ENCODE measurements around the gene CCNE1.
A peak's percentile ranks its signal among the peaks of the same experiment; 100 is the strongest.
"Not testable (repeated sequence)": the region's sequence is repeated elsewhere in the genome, so short reads cannot be mapped to it uniquely, and the experiment has no call there.

Gene CCNE1

GRCh38 chr19:29819300-29819699 is 7.5 kb downstream of the CCNE1 start:
- no peak for DNase-seq

- DNase-seq: no peak
These were observed 8.2 kb downstream of the CCNE1 start for GRCh38 chr19:29819986-29820385.

GRCh38 chr19:29823581-29824330 is 12.0 kb downstream of the CCNE1 start:
- no peak for DNase-seq

GRCh38 chr19:29825263-29825662 is 13.5 kb downstream of the CCNE1 start:
- DNase-seq: not testable (repeated sequence)

GRCh38 chr19:29831041-29831548 is 19.3 kb downstream of the CCNE1 start:
- peak; percentile 75 for DNase-seq

- no peak for DNase-seq
These were observed 19.9 kb downstream of the CCNE1 start for GRCh38 chr19:29831686-29832085.

GRCh38 chr19:29832801-29833200 is 21.0 kb downstream of the CCNE1 start:
- DNase-seq: no peak

GRCh38 chr19:29833614-29834261 is 21.9 kb downstream of the CCNE1 start:
- no peak for DNase-seq

GRCh38 chr19:29834991-29835846 is 23.4 kb downstream of the CCNE1 start:
- no peak for DNase-seq

GRCh38 chr19:29836409-29836825 is 24.6 kb downstream of the CCNE1 start:
- DNase-seq: no peak

GRCh38 chr19:29837448-29837981 is 25.7 kb downstream of the CCNE1 start:
- peak; percentile 67 for DNase-seq

- no peak for DNase-seq
These were observed 26.2 kb downstream of the CCNE1 start for GRCh38 chr19:29837996-29838395.

GRCh38 chr19:29840066-29840950 is 28.5 kb downstream of the CCNE1 start:
- no peak for DNase-seq

GRCh38 chr19:29841209-29841558 is 29.4 kb downstream of the CCNE1 start:
- no peak for DNase-seq

GRCh38 chr19:29841559-29842367 is 30.0 kb downstream of the CCNE1 start:
- DNase-seq: no peak

- DNase-seq: no peak
These were observed 30.8 kb downstream of the CCNE1 start for GRCh38 chr19:29842471-29843179.

- no peak for DNase-seq
These were observed 31.6 kb downstream of the CCNE1 start for GRCh38 chr19:29843180-29844051.

- DNase-seq: peak; percentile 95
These were observed 33.2 kb downstream of the CCNE1 start for GRCh38 chr19:29844891-29845573.
